ENCODE results near the gene POLN. TPM values are rescaled to one million over a fixed set of nuclear protein-coding genes. Genes with fewer than 3 reads are reported as not detected.
A peak's percentile ranks its signal among the peaks of the same experiment; 100 is the strongest.

Gene POLN
- polyA plus RNA-seq, 3 donors: 0.08 to 0.33 (median 0.28) TPM

DNA sequence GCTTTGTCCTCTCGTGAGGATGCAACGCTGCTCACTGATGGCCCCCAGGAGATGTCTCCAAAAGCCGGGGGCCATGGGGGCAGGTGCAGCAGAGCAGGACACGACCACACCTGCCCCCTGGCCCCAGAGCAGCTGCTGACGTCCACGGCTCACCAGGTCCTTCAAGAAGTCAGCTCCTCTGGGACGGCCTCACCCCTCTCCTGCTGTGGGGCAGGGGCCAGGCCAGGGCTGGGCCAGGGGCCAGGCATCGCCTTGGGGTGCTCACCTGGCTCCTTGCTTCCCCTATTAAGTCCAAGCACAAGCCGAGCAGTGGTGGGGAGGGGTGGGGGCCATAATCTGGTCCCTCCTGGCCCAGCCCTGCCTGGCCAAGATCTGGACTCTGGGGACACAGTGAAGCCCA lies 48.6 kb upstream of the POLN start:
- peaks cover 9% of the 10 kb centered on the region for H3K4me1 Mint-ChIP-seq
- H3K27me3 Mint-ChIP-seq (ENCODE audit: low read depth in 3 of 3): peaks cover 10 to 22% (median 16%) of the 10 kb centered on the region in 3 donors
- H3K9me3 Mint-ChIP-seq: no peaks in the 10 kb centered on the region
- H3K27me3 ChIP-seq (ENCODE audit: control insufficient read depth in 2 of 2, insufficient read depth in 2 of 2, low read length in 2 of 2): peaks cover 0 to 9% of the 10 kb centered on the region in 2 donors
- no peaks in the 10 kb centered on the region for H4K20me1 ChIP-seq (ENCODE audit: insufficient read depth, low read length)
- H3K79me2 ChIP-seq (ENCODE audit: insufficient read depth, low read length): no peaks in the 10 kb centered on the region
- H3K4me2 ChIP-seq (replicated peaks; ENCODE audit: extremely low read depth, low read length, poor library complexity, severe bottlenecking): peak overlapping the region; percentile 65
- H3K4me3 Mint-ChIP-seq: peak overlapping the region in 1 of 2 donors; percentile 75
- intact Hi-C loops (cut with micrococcal nuclease): no loop called here
- no peaks in the 10 kb centered on the region for H3K36me3 Mint-ChIP-seq
- no peak overlapping the region for H2AFZ ChIP-seq (ENCODE audit: insufficient read depth, low read depth, low read length, poor library complexity, severe bottlenecking)
- 96% methylated on average over 5 of the region's 9 CpGs for WGBS (ENCODE audit: insufficient coverage)
- peak in 1 of 3 donors; percentile 2 for DNase-seq
- TF ChIP-seq, protein P1, sequence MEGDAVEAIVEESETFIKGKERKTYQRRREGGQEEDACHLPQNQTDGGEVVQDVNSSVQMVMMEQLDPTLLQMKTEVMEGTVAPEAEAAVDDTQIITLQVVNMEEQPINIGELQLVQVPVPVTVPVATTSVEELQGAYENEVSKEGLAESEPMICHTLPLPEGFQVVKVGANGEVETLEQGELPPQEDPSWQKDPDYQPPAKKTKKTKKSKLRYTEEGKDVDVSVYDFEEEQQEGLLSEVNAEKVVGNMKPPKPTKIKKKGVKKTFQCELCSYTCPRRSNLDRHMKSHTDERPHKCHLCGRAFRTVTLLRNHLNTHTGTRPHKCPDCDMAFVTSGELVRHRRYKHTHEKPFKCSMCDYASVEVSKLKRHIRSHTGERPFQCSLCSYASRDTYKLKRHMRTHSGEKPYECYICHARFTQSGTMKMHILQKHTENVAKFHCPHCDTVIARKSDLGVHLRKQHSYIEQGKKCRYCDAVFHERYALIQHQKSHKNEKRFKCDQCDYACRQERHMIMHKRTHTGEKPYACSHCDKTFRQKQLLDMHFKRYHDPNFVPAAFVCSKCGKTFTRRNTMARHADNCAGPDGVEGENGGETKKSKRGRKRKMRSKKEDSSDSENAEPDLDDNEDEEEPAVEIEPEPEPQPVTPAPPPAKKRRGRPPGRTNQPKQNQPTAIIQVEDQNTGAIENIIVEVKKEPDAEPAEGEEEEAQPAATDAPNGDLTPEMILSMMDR (IDR thresholded peaks at IDR 0.05): no peak
- peaks cover 5 to 9% of the 10 kb centered on the region in 2 donors for H3K4me1 ChIP-seq (ENCODE audit: control insufficient read depth in 1 of 2, insufficient read depth in 2 of 2, low read length in 2 of 2)
- H3K9me3 ChIP-seq (replicated peaks in 1 of 2; ENCODE audit: control insufficient read depth in 1 of 2, insufficient read depth in 1 of 2, low read length in 2 of 2): no peaks in the 10 kb centered on the region
- peak overlapping the region in 1 of 3 experiments; percentile 60 for H3K4me3 ChIP-seq (replicated peaks in 1 of 3; ENCODE audit: low read depth in 2 of 3, low read length in 3 of 3)
- H3K27ac ChIP-seq (ENCODE audit: low read depth in 1 of 2, low read length in 2 of 2): no peak overlapping the region
- H3K9ac ChIP-seq (ENCODE audit: insufficient read depth, low read length, poor library complexity, severe bottlenecking): peak overlapping the region; percentile 29
- no peaks in the 10 kb centered on the region for H3K36me3 ChIP-seq (replicated peaks in 1 of 2; ENCODE audit: control insufficient read depth in 1 of 2, insufficient read depth in 2 of 2, low read length in 2 of 2)
- H3K27ac Mint-ChIP-seq: no peak overlapping the region

DNA sequence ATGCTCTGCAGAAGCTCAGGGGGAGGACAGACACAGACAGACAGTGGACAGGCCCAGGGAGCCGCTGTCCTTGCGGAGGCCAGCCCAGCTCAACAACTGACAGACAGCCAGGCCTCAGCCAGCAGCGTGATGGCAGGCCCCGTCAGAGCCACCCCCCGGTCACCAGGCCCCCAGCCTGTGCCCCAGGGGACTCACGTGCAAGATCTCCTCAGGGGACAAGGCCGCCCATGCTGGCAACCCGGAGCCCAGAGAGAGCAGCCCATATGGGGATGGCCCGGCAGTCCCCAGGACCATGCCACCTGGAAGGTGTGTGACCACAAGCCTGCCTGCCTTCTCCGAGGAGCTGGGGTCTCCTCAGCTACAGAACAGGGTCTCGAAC lies 48.0 kb upstream of the POLN start:
- Mint-ChIP-seq H3K4me1 (peaks cover 8% of the 10 kb centered on the region), H3K36me3 (no peaks in the 10 kb centered on the region), H3K27ac (no peak overlapping the region), H3K9me3 (no peaks in the 10 kb centered on the region), H3K4me3 (no peak overlapping the region), H3K27me3 (ENCODE audit: low read depth in 3 of 3) (peaks cover 8 to 18% (median 12%) of the 10 kb centered on the region in 3 donors)
- Histone ChIP-seq H3K27ac (ENCODE audit: low read depth in 1 of 2, low read length in 2 of 2) (no peak overlapping the region), H3K4me1 (ENCODE audit: control insufficient read depth in 1 of 2, insufficient read depth in 2 of 2, low read length in 2 of 2) (peaks cover 5 to 8% of the 10 kb centered on the region in 2 donors), H4K20me1 (ENCODE audit: insufficient read depth, low read length) (no peaks in the 10 kb centered on the region), H3K9me3 (replicated peaks in 1 of 2; ENCODE audit: control insufficient read depth in 1 of 2, insufficient read depth in 1 of 2, low read length in 2 of 2) (no peaks in the 10 kb centered on the region), H3K4me3 (replicated peaks in 1 of 3; ENCODE audit: low read depth in 2 of 3, low read length in 3 of 3) (no peak overlapping the region), H2AFZ (ENCODE audit: insufficient read depth, low read depth, low read length, poor library complexity, severe bottlenecking) (no peak overlapping the region), H3K36me3 (replicated peaks in 1 of 2; ENCODE audit: control insufficient read depth in 1 of 2, insufficient read depth in 2 of 2, low read length in 2 of 2) (no peaks in the 10 kb centered on the region), H3K4me2 (replicated peaks; ENCODE audit: extremely low read depth, low read length, poor library complexity, severe bottlenecking) (no peak overlapping the region), H3K27me3 (ENCODE audit: control insufficient read depth in 2 of 2, insufficient read depth in 2 of 2, low read length in 2 of 2) (peaks cover 0 to 9% of the 10 kb centered on the region in 2 donors), H3K9ac (ENCODE audit: insufficient read depth, low read length, poor library complexity, severe bottlenecking) (no peak overlapping the region), H3K79me2 (ENCODE audit: insufficient read depth, low read length) (no peaks in the 10 kb centered on the region)
- 96% methylated on average over 11 of the region's 11 CpGs for WGBS (ENCODE audit: insufficient coverage)
- TF ChIP-seq, protein P1 (IDR thresholded peaks at IDR 0.05): no peak
- intact Hi-C loops (cut with micrococcal nuclease): no loop called here
- DNase-seq: no peak

Measured in CD14-positive monocyte (primary cell).